ENCODE measurements around the gene IGSF21. TPM values are rescaled to one million over a fixed set of nuclear protein-coding genes. Genes with fewer than 3 reads are reported as not detected.

The IGSF21 gene
- total and polyA plus RNA-seq, 2 of the 8 experiments (the other 6 are each of a cell fraction or from before 2014, with no cell fraction given) = 22.5 to 28.5 TPM

DNA sequence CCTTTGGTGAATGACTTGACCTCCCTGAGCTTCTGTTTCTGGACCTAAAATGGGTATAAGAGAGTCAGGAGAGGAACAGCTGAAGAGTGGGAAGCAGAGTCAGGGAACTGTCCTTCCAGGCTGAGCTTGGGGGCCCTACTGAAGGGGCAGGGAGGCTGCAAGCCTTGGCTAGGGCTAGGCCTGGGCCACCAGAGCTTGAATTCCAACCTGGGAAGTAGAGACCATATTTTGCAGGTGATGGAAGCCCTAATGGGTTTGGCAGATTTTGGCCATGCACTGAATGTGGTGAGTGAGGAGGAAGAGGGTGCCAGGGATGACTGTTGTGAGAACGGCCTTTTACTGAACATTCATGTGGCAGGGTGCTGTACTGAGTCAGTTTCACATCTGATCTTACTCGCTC lies 303.7 kb downstream of the IGSF21 start (continued):
- TF ChIP-seq TBP (IDR thresholded peaks at IDR 0.05; ENCODE audit: low read depth, low read length) = no peak
- TF ChIP-seq, protein P1, sequence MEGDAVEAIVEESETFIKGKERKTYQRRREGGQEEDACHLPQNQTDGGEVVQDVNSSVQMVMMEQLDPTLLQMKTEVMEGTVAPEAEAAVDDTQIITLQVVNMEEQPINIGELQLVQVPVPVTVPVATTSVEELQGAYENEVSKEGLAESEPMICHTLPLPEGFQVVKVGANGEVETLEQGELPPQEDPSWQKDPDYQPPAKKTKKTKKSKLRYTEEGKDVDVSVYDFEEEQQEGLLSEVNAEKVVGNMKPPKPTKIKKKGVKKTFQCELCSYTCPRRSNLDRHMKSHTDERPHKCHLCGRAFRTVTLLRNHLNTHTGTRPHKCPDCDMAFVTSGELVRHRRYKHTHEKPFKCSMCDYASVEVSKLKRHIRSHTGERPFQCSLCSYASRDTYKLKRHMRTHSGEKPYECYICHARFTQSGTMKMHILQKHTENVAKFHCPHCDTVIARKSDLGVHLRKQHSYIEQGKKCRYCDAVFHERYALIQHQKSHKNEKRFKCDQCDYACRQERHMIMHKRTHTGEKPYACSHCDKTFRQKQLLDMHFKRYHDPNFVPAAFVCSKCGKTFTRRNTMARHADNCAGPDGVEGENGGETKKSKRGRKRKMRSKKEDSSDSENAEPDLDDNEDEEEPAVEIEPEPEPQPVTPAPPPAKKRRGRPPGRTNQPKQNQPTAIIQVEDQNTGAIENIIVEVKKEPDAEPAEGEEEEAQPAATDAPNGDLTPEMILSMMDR (IDR thresholded peaks at IDR 0.05; ENCODE audit: control extremely low read depth in 1 of 3, insufficient read depth in 1 of 3, low read depth in 1 of 3, low read length in 3 of 3) = no peak
- no peak for TF ChIP-seq CREB1 (IDR thresholded peaks at IDR 0.05)
- no peak for TF ChIP-seq TCF12 (IDR thresholded peaks at IDR 0.05; ENCODE audit: low read depth, low read length)
- TF ChIP-seq CEBPB (IDR thresholded peaks at IDR 0.05; ENCODE audit: low read depth, low read length) = no peak
